ENCODE measurements around the gene ASXL2.

ASXL2 gene

GRCh38 chr2:25756536-25756935 lies 121.8 kb downstream of the ASXL2 start:
- no peak for DNase-seq (ENCODE audit: insufficient read length, low spot score)
- TF ChIP-seq POU2F2 (IDR thresholded peaks at IDR 0.05; ENCODE audit: low read depth, low read length): no peak
- no peak for TF ChIP-seq POLR2AphosphoS5 (IDR thresholded peaks at IDR 0.05; ENCODE audit: low read depth, low read length)
- TF ChIP-seq POLR2A (IDR thresholded peaks at IDR 0.05; ENCODE audit: low read depth, low read length): no peak
- no peak for TF ChIP-seq SPI1 (IDR thresholded peaks at IDR 0.05; ENCODE audit: low read depth, low read length)
- no peak for FAIRE-seq

GRCh38 chr2:25749676-25750075 lies 128.6 kb downstream of the ASXL2 start:
- DNase-seq (ENCODE audit: insufficient read length, low spot score) (no peak), FAIRE-seq (no peak)
- no peak for TF ChIP-seq POU2F2 (IDR thresholded peaks at IDR 0.05; ENCODE audit: low read depth, low read length)
- no peak for TF ChIP-seq TAF1 (IDR thresholded peaks at IDR 0.05; ENCODE audit: low read depth, low read length)
- no peak for TF ChIP-seq PAX5 (IDR thresholded peaks at IDR 0.05; ENCODE audit: insufficient read depth, low read length, severe bottlenecking)
- TF ChIP-seq SPI1 (IDR thresholded peaks at IDR 0.05; ENCODE audit: low read depth, low read length): no peak
- no peak for TF ChIP-seq POLR2A (IDR thresholded peaks at IDR 0.05; ENCODE audit: low read depth, low read length)
- TF ChIP-seq POLR2AphosphoS5 (IDR thresholded peaks at IDR 0.05; ENCODE audit: low read depth, low read length): no peak

- no peak for DNase-seq (ENCODE audit: insufficient read length, low spot score)
- no peak for FAIRE-seq
- no peak for TF ChIP-seq SPI1 (IDR thresholded peaks at IDR 0.05; ENCODE audit: low read depth, low read length)
- TF ChIP-seq POLR2A (IDR thresholded peaks at IDR 0.05; ENCODE audit: low read depth, low read length): no peak
- no peak for TF ChIP-seq POLR2AphosphoS5 (IDR thresholded peaks at IDR 0.05; ENCODE audit: low read depth, low read length)
- no peak for TF ChIP-seq POU2F2 (IDR thresholded peaks at IDR 0.05; ENCODE audit: low read depth, low read length)
- no peak for TF ChIP-seq PAX5 (IDR thresholded peaks at IDR 0.05; ENCODE audit: insufficient read depth, low read length, severe bottlenecking)
- no peak for TF ChIP-seq TAF1 (IDR thresholded peaks at IDR 0.05; ENCODE audit: low read depth, low read length)
These were observed 134.2 kb downstream of the ASXL2 start for GRCh38 chr2:25744055-25744454.

GRCh38 chr2:25743132-25743830 lies 135.0 kb downstream of the ASXL2 start:
- FAIRE-seq: peak; percentile 91
- TF ChIP-seq SPI1 (IDR thresholded peaks at IDR 0.05; ENCODE audit: low read depth, low read length) (peak; percentile 72), POLR2AphosphoS5 (IDR thresholded peaks at IDR 0.05; ENCODE audit: low read depth, low read length) (no peak), TAF1 (IDR thresholded peaks at IDR 0.05; ENCODE audit: low read depth, low read length) (no peak), PAX5 (IDR thresholded peaks at IDR 0.05; ENCODE audit: insufficient read depth, low read length, severe bottlenecking) (no peak), POLR2A (IDR thresholded peaks at IDR 0.05; ENCODE audit: low read depth, low read length) (no peak)
- no peak for DNase-seq (ENCODE audit: insufficient read length, low spot score)

GRCh38 chr2:25742501-25742900 lies 135.8 kb downstream of the ASXL2 start:
- no peak for DNase-seq (ENCODE audit: insufficient read length, low spot score)
- no peak for FAIRE-seq
- TF ChIP-seq POLR2AphosphoS5 (IDR thresholded peaks at IDR 0.05; ENCODE audit: low read depth, low read length) (no peak), TAF1 (IDR thresholded peaks at IDR 0.05; ENCODE audit: low read depth, low read length) (no peak), PAX5 (IDR thresholded peaks at IDR 0.05; ENCODE audit: insufficient read depth, low read length, severe bottlenecking) (no peak), POLR2A (IDR thresholded peaks at IDR 0.05; ENCODE audit: low read depth, low read length) (no peak), POU2F2 (IDR thresholded peaks at IDR 0.05; ENCODE audit: low read depth, low read length) (no peak), SPI1 (IDR thresholded peaks at IDR 0.05; ENCODE audit: low read depth, low read length) (no peak)

- TF ChIP-seq TAF1 (IDR thresholded peaks at IDR 0.05; ENCODE audit: low read depth, low read length): no peak
- TF ChIP-seq POLR2AphosphoS5 (IDR thresholded peaks at IDR 0.05; ENCODE audit: low read depth, low read length): no peak
- TF ChIP-seq POU2F2 (IDR thresholded peaks at IDR 0.05; ENCODE audit: low read depth, low read length): no peak
- TF ChIP-seq POLR2A (IDR thresholded peaks at IDR 0.05; ENCODE audit: low read depth, low read length): no peak
- no peak for TF ChIP-seq SPI1 (IDR thresholded peaks at IDR 0.05; ENCODE audit: low read depth, low read length)
- no peak for TF ChIP-seq PAX5 (IDR thresholded peaks at IDR 0.05; ENCODE audit: insufficient read depth, low read length, severe bottlenecking)
- FAIRE-seq (no peak), DNase-seq (ENCODE audit: insufficient read length, low spot score) (no peak)
These were observed 137.4 kb downstream of the ASXL2 start for GRCh38 chr2:25740810-25741381.

GRCh38 chr2:25738383-25739343 lies 139.6 kb downstream of the ASXL2 start:
- TF ChIP-seq POLR2AphosphoS5 (IDR thresholded peaks at IDR 0.05; ENCODE audit: low read depth, low read length) (no peak), POU2F2 (IDR thresholded peaks at IDR 0.05; ENCODE audit: low read depth, low read length) (no peak), PAX5 (IDR thresholded peaks at IDR 0.05; ENCODE audit: insufficient read depth, low read length, severe bottlenecking) (no peak), SPI1 (IDR thresholded peaks at IDR 0.05; ENCODE audit: low read depth, low read length) (no peak), TAF1 (IDR thresholded peaks at IDR 0.05; ENCODE audit: low read depth, low read length) (no peak), POLR2A (IDR thresholded peaks at IDR 0.05; ENCODE audit: low read depth, low read length) (no peak)
- FAIRE-seq (no peak), DNase-seq (ENCODE audit: insufficient read length, low spot score) (no peak)

- FAIRE-seq: no peak
- TF ChIP-seq POLR2AphosphoS5 (IDR thresholded peaks at IDR 0.05; ENCODE audit: low read depth, low read length) (no peak), PAX5 (IDR thresholded peaks at IDR 0.05; ENCODE audit: insufficient read depth, low read length, severe bottlenecking) (no peak), TAF1 (IDR thresholded peaks at IDR 0.05; ENCODE audit: low read depth, low read length) (no peak), POU2F2 (IDR thresholded peaks at IDR 0.05; ENCODE audit: low read depth, low read length) (no peak), POLR2A (IDR thresholded peaks at IDR 0.05; ENCODE audit: low read depth, low read length) (no peak), SPI1 (IDR thresholded peaks at IDR 0.05; ENCODE audit: low read depth, low read length) (no peak)
These were observed 141.3 kb downstream of the ASXL2 start for GRCh38 chr2:25736899-25737515.

More at GRCh38 chr2:25736899-25737515, 141.3 kb downstream of the ASXL2 start:
- no peak for DNase-seq (ENCODE audit: insufficient read length, low spot score)
